VCaP (cell line): ENCODE results near the gene PPFIBP2.

Experiments
- H3K27ac ChIP-seq: fragments of 450-650 bp; 2 replicates; pipeline ENCODE4 v1.5.1; 2017
- CTCF ChIP-seq: fragments of 450-650 bp; conservative IDR thresholded peaks from 2 replicates; pipeline ENCODE4 v1.5.1; 2017; ENCODE audit warnings: mild to moderate bottlenecking, moderate library complexity

Gene PPFIBP2

GRCh38 chr11:7520981-7521487, 7.2 kb downstream of the PPFIBP2 start:
- TF ChIP-seq CTCF: no peak
- no peak overlapping the region for H3K27ac ChIP-seq

GRCh38 chr11:7522121-7522520, 8.3 kb downstream of the PPFIBP2 start:
- no peak overlapping the region for H3K27ac ChIP-seq
- TF ChIP-seq CTCF: no peak

- no peak overlapping the region for H3K27ac ChIP-seq
- TF ChIP-seq CTCF: no peak
These were observed 8.7 kb downstream of the PPFIBP2 start for GRCh38 chr11:7522546-7522945.

- no peak for TF ChIP-seq CTCF
- no peak overlapping the region for H3K27ac ChIP-seq
These were observed 9.8 kb downstream of the PPFIBP2 start for GRCh38 chr11:7523416-7524210.

GRCh38 chr11:7524462-7525235, 10.8 kb downstream of the PPFIBP2 start:
- H3K27ac ChIP-seq: no peak overlapping the region
- no peak for TF ChIP-seq CTCF

- no peak overlapping the region for H3K27ac ChIP-seq
- TF ChIP-seq CTCF: no peak
These were observed 11.6 kb downstream of the PPFIBP2 start for GRCh38 chr11:7525424-7525823.

- TF ChIP-seq CTCF: no peak
- no peak overlapping the region for H3K27ac ChIP-seq
These were observed 13.2 kb downstream of the PPFIBP2 start for GRCh38 chr11:7527029-7527428.
